Spleen (tissue), 7 donors: Measurements from ENCODE around the gene ZNF79.

Experiments
- CTCF ChIP-seq, 11 experiments: fragments of 200-600 bp in 7 of 11; fragments of 450-650 bp in 4 of 11; sonication (generic) in 4 of 11; IDR thresholded peaks in 8 of 11; conservative IDR thresholded peaks in 3 of 11; 1 replicate in 7 of 11; 2 replicates in 4 of 11; pipeline versions ENCODE4 v1.4.0 to v1.8.0; 2016 to 2021; ENCODE audit warnings: antibody characterized with exemption in 11 of 11, inconsistent platforms in 4 of 11, mild to moderate bottlenecking in 1 of 11
- POLR2A ChIP-seq, 3 donors: fragments of 450-650 bp; IDR thresholded peaks; one replicate each; pipeline ENCODE4 v1.5.1; 2017; ENCODE audit warnings: antibody characterized with exemption in 3 of 3, mild to moderate bottlenecking in 1 of 3
- POLR2AphosphoS5 ChIP-seq, 3 donors: sonication (generic); formaldehyde crosslinking; IDR thresholded peaks; one replicate each; pipeline ENCODE4 v1.5.1; 2017; ENCODE audit warnings: antibody characterized with exemption in 3 of 3
- donor health status: DM: no; HTN: no; CAD: no; lungs with moderate emphysema.
- donor health status: DM: no; HTN: no; CAD: no.
- donor health status: DM: no; HTN: no; CAD: no.

DNA sequence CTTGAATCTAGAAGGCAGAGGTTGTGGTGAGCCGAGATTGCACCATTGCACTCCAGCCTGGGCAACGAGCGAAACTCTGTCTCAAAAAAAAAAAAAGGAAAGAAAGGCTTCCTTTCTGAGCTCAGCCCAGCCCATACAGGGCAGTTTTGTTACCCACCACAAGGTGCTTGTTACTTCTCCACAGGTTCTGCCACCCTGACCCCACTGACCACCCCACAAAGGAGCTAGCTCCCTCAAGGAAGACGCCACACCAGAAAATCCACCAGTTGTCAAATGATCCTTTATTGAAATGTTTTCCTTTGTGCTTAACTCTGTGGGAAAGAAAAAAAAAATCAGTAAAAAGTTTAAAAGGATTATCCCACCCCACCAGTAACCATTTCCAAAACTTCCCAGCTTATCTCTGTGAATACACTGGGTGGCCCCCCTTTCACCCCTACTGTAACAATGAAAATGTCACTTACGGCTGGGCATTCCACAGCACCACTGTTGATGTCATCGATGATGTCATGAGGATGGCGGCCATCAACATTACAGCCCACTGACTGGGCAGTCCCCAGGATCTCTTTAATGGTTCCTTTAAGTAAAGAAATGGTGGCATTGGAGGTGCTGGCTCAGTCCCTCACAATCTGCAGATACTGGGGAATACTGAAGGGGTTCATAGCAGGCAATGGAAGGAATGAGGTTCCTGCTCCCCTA lies 23.4 kb downstream of the ZNF79 start:
- TF ChIP-seq CTCF (IDR thresholded peaks at IDR 0.05 in 8 of 11, conservative IDR thresholded peaks at IDR 0.05 in 3 of 11) (no peak), POLR2A (IDR thresholded peaks at IDR 0.05) (no peak), POLR2AphosphoS5 (IDR thresholded peaks at IDR 0.05) (no peak)
